Prostate gland (tissue), 2 donors: ENCODE measurements around the gene CFAP53.

Experiments used
- POLR2AphosphoS5 ChIP-seq: sonication (generic); formaldehyde crosslinking; IDR thresholded peaks from one replicate; pipeline ENCODE4 v1.6.1; 2017; ENCODE audit warnings: antibody characterized with exemption
- TF ChIP-seq, protein P1 (sequence below), 4 experiments: fragments of 200-600 bp in 2 of 4; fragments of 450-650 bp in 2 of 4; sonication (generic) in 2 of 4; IDR thresholded peaks; 1 replicate in 3 of 4; 2 replicates in 1 of 4; pipeline ENCODE4 v1.5.1; 2016 to 2019; ENCODE audit warnings: antibody characterized with exemption in 4 of 4, mild to moderate bottlenecking in 2 of 4, moderate library complexity in 2 of 4

- TF ChIP-seq, protein P1, sequence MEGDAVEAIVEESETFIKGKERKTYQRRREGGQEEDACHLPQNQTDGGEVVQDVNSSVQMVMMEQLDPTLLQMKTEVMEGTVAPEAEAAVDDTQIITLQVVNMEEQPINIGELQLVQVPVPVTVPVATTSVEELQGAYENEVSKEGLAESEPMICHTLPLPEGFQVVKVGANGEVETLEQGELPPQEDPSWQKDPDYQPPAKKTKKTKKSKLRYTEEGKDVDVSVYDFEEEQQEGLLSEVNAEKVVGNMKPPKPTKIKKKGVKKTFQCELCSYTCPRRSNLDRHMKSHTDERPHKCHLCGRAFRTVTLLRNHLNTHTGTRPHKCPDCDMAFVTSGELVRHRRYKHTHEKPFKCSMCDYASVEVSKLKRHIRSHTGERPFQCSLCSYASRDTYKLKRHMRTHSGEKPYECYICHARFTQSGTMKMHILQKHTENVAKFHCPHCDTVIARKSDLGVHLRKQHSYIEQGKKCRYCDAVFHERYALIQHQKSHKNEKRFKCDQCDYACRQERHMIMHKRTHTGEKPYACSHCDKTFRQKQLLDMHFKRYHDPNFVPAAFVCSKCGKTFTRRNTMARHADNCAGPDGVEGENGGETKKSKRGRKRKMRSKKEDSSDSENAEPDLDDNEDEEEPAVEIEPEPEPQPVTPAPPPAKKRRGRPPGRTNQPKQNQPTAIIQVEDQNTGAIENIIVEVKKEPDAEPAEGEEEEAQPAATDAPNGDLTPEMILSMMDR (IDR thresholded peaks at IDR 0.05): no peak
- no peak for TF ChIP-seq POLR2AphosphoS5
Observed at GRCh38 chr18:50199921-50200320, 66.4 kb downstream of the CFAP53 start.
